H9 (cell line): Measurements from ENCODE around the gene CFAP46. TPM values are rescaled to one million over a fixed set of nuclear protein-coding genes. Genes with fewer than 3 reads are reported as not detected.

Source experiments
- DNase-seq: peaks from one replicate; pipeline ENCODE4 v3.0.0-alpha.2; 2017
- H2AFZ ChIP-seq: one replicate; pipeline ENCODE4 v1.6.1; 2013; ENCODE audit warnings: mild to moderate bottlenecking, low read length, control low read depth, moderate library complexity
- H2AK5ac ChIP-seq: 2 replicates; pipeline ENCODE4 v1.6.1; 2013; ENCODE audit warnings: low read length, control low read depth, mixed read lengths; ENCODE audit not compliant: insufficient read length
- H2BK120ac ChIP-seq: one replicate; pipeline ENCODE4 v1.6.1; 2013; ENCODE audit warnings: low read depth, mild to moderate bottlenecking, low read length, control low read depth, inconsistent platforms; ENCODE audit not compliant: poor library complexity, severe bottlenecking
- H2BK12ac ChIP-seq: 2 replicates; pipeline ENCODE4 v1.6.1; 2013; ENCODE audit warnings: low read length, control low read depth, mixed read lengths, low read depth; ENCODE audit not compliant: insufficient read length
- H2BK15ac ChIP-seq: 2 replicates; pipeline ENCODE4 v1.6.1; 2013; ENCODE audit warnings: low read depth, low read length, control low read depth
- H2BK20ac ChIP-seq: one replicate; pipeline ENCODE4 v1.6.1; 2013; ENCODE audit warnings: low read depth, mild to moderate bottlenecking, low read length, control low read depth, inconsistent platforms; ENCODE audit not compliant: poor library complexity, severe bottlenecking
- H2BK5ac ChIP-seq: 2 replicates; pipeline ENCODE4 v1.6.1; 2013; ENCODE audit warnings: low read length, control low read depth, mixed read lengths; ENCODE audit not compliant: insufficient read length
- H3K14ac ChIP-seq: 2 replicates; pipeline ENCODE4 v1.6.1; 2013; ENCODE audit warnings: low read length, control low read depth; ENCODE audit not compliant: insufficient read depth
- H3K18ac ChIP-seq: 2 replicates; pipeline ENCODE4 v1.6.1; 2013; ENCODE audit warnings: low read depth, mild to moderate bottlenecking, mixed read lengths, low read length, control low read depth; ENCODE audit not compliant: insufficient read length
- H3K23ac ChIP-seq: 2 replicates; pipeline ENCODE4 v1.6.1; 2013; ENCODE audit warnings: low read length, control low read depth, mixed read lengths, low read depth; ENCODE audit not compliant: insufficient read length
- H3K23me2 ChIP-seq: 2 replicates; pipeline ENCODE4 v1.6.1; 2013; ENCODE audit warnings: low read depth, mild to moderate bottlenecking, mixed read lengths, low read length, control low read depth; ENCODE audit not compliant: insufficient read length, poor library complexity, severe bottlenecking
- H3K27ac ChIP-seq: 2 replicates; pipeline ENCODE4 v1.5.1; 2013; ENCODE audit warnings: low read length, control low read depth, mixed read lengths, low read depth; ENCODE audit not compliant: insufficient read length
- H3K27me3 ChIP-seq: 2 replicates; pipeline ENCODE4 v1.6.1; 2013; ENCODE audit warnings: low read length, control low read depth, inconsistent platforms; ENCODE audit not compliant: insufficient read depth
- H3K4ac ChIP-seq: 2 replicates; pipeline ENCODE4 v1.6.1; 2013; ENCODE audit warnings: low read depth, mild to moderate bottlenecking, control low read depth, inconsistent platforms, low read length, moderate library complexity
- H3K4me1 ChIP-seq: 2 replicates; pipeline ENCODE4 v1.6.1; 2013; ENCODE audit warnings: low read length, control low read depth, inconsistent platforms; ENCODE audit not compliant: insufficient read depth
- H3K4me2 ChIP-seq: 2 replicates; pipeline ENCODE4 v1.6.1; 2013; ENCODE audit warnings: low read length, control low read depth, mixed read lengths; ENCODE audit not compliant: insufficient read length, insufficient read depth
- H3K56ac ChIP-seq: 2 replicates; pipeline ENCODE4 v1.6.1; 2013; ENCODE audit warnings: low read depth, mild to moderate bottlenecking, mixed read lengths, low read length, control low read depth; ENCODE audit not compliant: insufficient read length
- H3K79me1 ChIP-seq: 2 replicates; pipeline ENCODE4 v1.6.1; 2013; ENCODE audit warnings: low read depth, mild to moderate bottlenecking, moderate library complexity, low read length, control low read depth, inconsistent platforms; ENCODE audit not compliant: insufficient read depth, poor library complexity, severe bottlenecking
- H3K79me2 ChIP-seq: 2 replicates; pipeline ENCODE4 v1.6.1; 2013; ENCODE audit warnings: low read length, control low read depth, inconsistent platforms; ENCODE audit not compliant: insufficient read depth
- H3K9ac ChIP-seq: 2 replicates; pipeline ENCODE4 v1.6.1; 2013; ENCODE audit warnings: low read length, control low read depth, mixed read lengths; ENCODE audit not compliant: insufficient read length; ENCODE audit errors: extremely low read depth
- H3K9me3 ChIP-seq: one replicate; pipeline ENCODE4 v1.6.1; 2013; ENCODE audit warnings: low read depth, low read length, inconsistent platforms; ENCODE audit not compliant: control insufficient read depth
- H3T11ph ChIP-seq: one replicate; pipeline ENCODE4 v1.6.1; 2013; ENCODE audit warnings: mild to moderate bottlenecking, low read length, control low read depth, inconsistent platforms
- H4K20me1 ChIP-seq: one replicate; pipeline ENCODE4 v1.6.1; 2013; ENCODE audit not compliant: control insufficient read depth, insufficient read length, insufficient read depth
- H4K5ac ChIP-seq: 2 replicates; pipeline ENCODE4 v1.6.1; 2013; ENCODE audit warnings: low read depth, mild to moderate bottlenecking, mixed read lengths, low read length, control low read depth; ENCODE audit not compliant: insufficient read length
- H4K8ac ChIP-seq: replicated peaks from 2 replicates; pipeline ENCODE4 v1.6.1; 2013; ENCODE audit warnings: low read length, control low read depth, mixed read lengths, low read depth; ENCODE audit not compliant: insufficient read length
- H4K91ac ChIP-seq: 2 replicates; pipeline ENCODE4 v1.6.1; 2013; ENCODE audit warnings: low read depth, mild to moderate bottlenecking, moderate library complexity, mixed read lengths, low read length, control low read depth; ENCODE audit not compliant: insufficient read length
- H3K27ac Mint-ChIP-seq, 3 experiments: 2 replicates in 2 of 3; 3 replicates in 1 of 3; pipeline ENCODE4 v1.8.0; 2020 to 2021; ENCODE audit warnings: mixed read lengths in 3 of 3, mild to moderate bottlenecking in 1 of 3, moderate library complexity in 1 of 3
- H3K27me3 Mint-ChIP-seq: 2 replicates; pipeline ENCODE4 v1.8.0; 2021; ENCODE audit warnings: low read depth, mild to moderate bottlenecking, moderate library complexity, mixed read lengths
- H3K36me3 Mint-ChIP-seq, 3 experiments: 2 replicates in 2 of 3; 3 replicates in 1 of 3; pipeline ENCODE4 v1.8.0; 2020 to 2021; ENCODE audit warnings: low read depth in 3 of 3, mixed read lengths in 3 of 3; ENCODE audit not compliant: insufficient read depth in 1 of 3
- H3K4me1 Mint-ChIP-seq, 2 experiments: 2 replicates each; pipeline ENCODE4 v1.8.0; 2020; ENCODE audit warnings: mixed read lengths in 2 of 2
- H3K4me3 Mint-ChIP-seq, 2 experiments: 2 replicates in 1 of 2; 3 replicates in 1 of 2; pipeline ENCODE4 v1.8.0; 2020 to 2021; ENCODE audit warnings: mild to moderate bottlenecking in 2 of 2, mixed read lengths in 2 of 2, moderate library complexity in 1 of 2
- H3K9me3 Mint-ChIP-seq, 2 experiments: 2 replicates in 1 of 2; 3 replicates in 1 of 2; pipeline ENCODE4 v1.8.0; 2020; ENCODE audit warnings: mild to moderate bottlenecking in 2 of 2, mixed read lengths in 2 of 2, moderate library complexity in 1 of 2
- CTCF ChIP-seq: fragments of 200-600 bp; sonication (generic); conservative IDR thresholded peaks from 3 replicates; pipeline ENCODE4 v1.8.0; 2021; ENCODE audit warnings: antibody characterized with exemption, mild to moderate bottlenecking
- WGBS: extraction: QIAGEN DNeasy Blood & Tissue Kit; methylation state at CpG from one replicate; pipeline ENCODE4 v1.1.7; 2013; ENCODE audit warnings: missing lambda C conversion rate, low lambda C conversion rate, mixed read lengths; ENCODE audit not compliant: insufficient read length; ENCODE audit errors: extremely low coverage; 5-methylcytosine and 5-hydroxymethylcytosine counted together
- total RNA-seq: library from RNA; stranded (reverse); gene quantifications from 2 replicates; pipeline ENCODE4 v1.2.1, GENCODE V29; 2021

CFAP46 gene
- total RNA-seq, 1 experiment from 2014 or later, result 3.1 TPM

GRCh38 chr10:132787495-132788179, 154.7 kb downstream of the CFAP46 start:
- Mint-ChIP-seq H3K4me1 (peaks cover 13 to 18% of the 10 kb centered on the region in 2 experiments), H3K36me3 (no peaks in the 10 kb centered on the region; a peak in 1 of 7 replicates), H3K27me3 (peaks cover 81% of the 10 kb centered on the region), H3K27ac (no peak overlapping the region), H3K4me3 (peak overlapping the region; percentile 41 to 61; a peak in 4 of 5 replicates), H3K9me3 (no peaks in the 10 kb centered on the region)
- no peak overlapping the region; the same call in 1 of the 2 replicates for H3K14ac ChIP-seq
- H3K4me2 ChIP-seq, result peak overlapping the region; percentile 44
- H3K56ac ChIP-seq, result no peak overlapping the region
- H3K79me1 ChIP-seq, result no peaks in the 10 kb centered on the region
- H4K20me1 ChIP-seq, result no peaks in the 10 kb centered on the region
- H3K27ac ChIP-seq, result no peak overlapping the region
- H2BK15ac ChIP-seq, result no peak overlapping the region
- H2AK5ac ChIP-seq, result no peak overlapping the region
- no CpG with 5 or more reads among the region's 80 CpGs for WGBS
- TF ChIP-seq CTCF, result no peak
- peak; percentile 75 for DNase-seq
- H2BK20ac ChIP-seq, result no peak overlapping the region
- H3K18ac ChIP-seq, result no peak overlapping the region
- no peaks in the 10 kb centered on the region for H3K9me3 ChIP-seq
- H4K5ac ChIP-seq, result no peak overlapping the region
- H2BK12ac ChIP-seq, result no peak overlapping the region
- no peak overlapping the region for H2AFZ ChIP-seq
- no peak overlapping the region for H3T11ph ChIP-seq
- H3K23ac ChIP-seq, result no peak overlapping the region
- no peak overlapping the region for H2BK5ac ChIP-seq
- peaks cover 7% of the 10 kb centered on the region for H3K23me2 ChIP-seq
- H3K79me2 ChIP-seq, result no peaks in the 10 kb centered on the region
- H4K8ac ChIP-seq, result no peak overlapping the region
- H4K91ac ChIP-seq, result no peak overlapping the region
- no peak overlapping the region for H2BK120ac ChIP-seq
- no peak overlapping the region for H3K4ac ChIP-seq
- 0 out of 2 replicates have a peak, but pooled peaks cover 3% of the 10 kb centered on the region for H3K4me1 ChIP-seq
- H3K27me3 ChIP-seq, result peaks cover 68% of the 10 kb centered on the region
- H3K9ac ChIP-seq, result no peak overlapping the region
